GM21367 (cell line): ENCODE data around the gene PSMG2.

Source experiments
- ATAC-seq: cut with Tn5 transposase; IDR thresholded peaks from one replicate; pipeline ENCODE4 v1.9.1; 2021; ENCODE audit not compliant: unreplicated experiment

The PSMG2 gene

GRCh38 chr18:12702221-12703095 is at the start of gene PSMG2, which contains the start of gene CEP76:
PSMG2 (plus strand) TSS chr18:12703042; CDS start chr18:12703108, 66 bp downstream.
CEP76 (minus strand) TSS chr18:12702723; CDS start chr18:12702548, 175 bp downstream.
- ATAC-seq, result peak; percentile 69

GRCh38 chr18:12654971-12655370 is 47.9 kb upstream of the PSMG2 start:
- ATAC-seq, result no peak

- ATAC-seq, result no peak
Measured at GRCh38 chr18:12656605-12656937, 46.3 kb upstream of the PSMG2 start.

- peak; percentile 31 for ATAC-seq
Measured at GRCh38 chr18:12656938-12657683, 45.7 kb upstream of the PSMG2 start.

- peak; percentile 43 for ATAC-seq
Measured at GRCh38 chr18:12657684-12658425, 45.0 kb upstream of the PSMG2 start, which contains the start of gene SPIRE1. SPIRE1 (minus strand) TSS chr18:12658107; CDS start chr18:12657866, 241 bp downstream.

- peak; percentile 12 for ATAC-seq
Measured at GRCh38 chr18:12658426-12659138, 44.3 kb upstream of the PSMG2 start.

GRCh38 chr18:12659904-12660605 is 42.8 kb upstream of the PSMG2 start:
- no peak for ATAC-seq

GRCh38 chr18:12668041-12668440 is 34.8 kb upstream of the PSMG2 start:
- no peak for ATAC-seq

GRCh38 chr18:12679183-12679786 is 23.6 kb upstream of the PSMG2 start:
- ATAC-seq, result no peak

GRCh38 chr18:12686100-12686499 is 16.7 kb upstream of the PSMG2 start:
- no peak for ATAC-seq

GRCh38 chr18:12689256-12689850 is 13.5 kb upstream of the PSMG2 start:
- no peak for ATAC-seq

- ATAC-seq, result no peak
Measured at GRCh38 chr18:12692206-12692605, 10.6 kb upstream of the PSMG2 start.

- no peak for ATAC-seq
Measured at GRCh38 chr18:12694032-12694431, 8.8 kb upstream of the PSMG2 start.

- no peak for ATAC-seq
Measured at GRCh38 chr18:12699747-12700146, 3.1 kb upstream of the PSMG2 start.

GRCh38 chr18:12701161-12701560 is 1.7 kb upstream of the PSMG2 start:
- ATAC-seq, result no peak

- peak; percentile 32 for ATAC-seq
Measured at GRCh38 chr18:12703096-12703567, 290 bp downstream of the PSMG2 start.

GRCh38 chr18:12703664-12704063 is 822 bp downstream of the PSMG2 start:
- no peak for ATAC-seq

- no peak for ATAC-seq
Measured at GRCh38 chr18:12711446-12711845, 8.6 kb downstream of the PSMG2 start.
